Suprapubic skin (tissue), 4 donors: Measurements from ENCODE around the gene KIF6. TPM values are rescaled to one million over a fixed set of nuclear protein-coding genes. Genes with fewer than 3 reads are reported as not detected.

ENCODE experiments used
- DNase-seq, 2 donors: peaks; one replicate each; pipeline ENCODE4 v3.0.0-alpha.2; 2019; ENCODE audit warnings: low spot score in 2 of 2
- H3K27ac ChIP-seq: fragments of 200-600 bp; sonication (generic); one replicate; pipeline ENCODE4 v1.5.1; 2019
- H3K27me3 ChIP-seq: fragments of 200-600 bp; sonication (generic); one replicate; pipeline ENCODE4 v1.5.1; 2019
- H3K36me3 ChIP-seq: fragments of 200-600 bp; sonication (generic); one replicate; pipeline ENCODE4 v1.5.1; 2019
- H3K4me1 ChIP-seq: fragments of 200-600 bp; sonication (generic); one replicate; pipeline ENCODE4 v1.5.1; 2019
- H3K4me3 ChIP-seq: fragments of 200-600 bp; sonication (generic); one replicate; pipeline ENCODE4 v1.5.1; 2019; ENCODE audit warnings: mild to moderate bottlenecking
- H3K9me3 ChIP-seq: fragments of 200-600 bp; sonication (generic); one replicate; pipeline ENCODE4 v1.5.1; 2019
- CTCF ChIP-seq, 2 donors: fragments of 200-600 bp in 1 of 2; fragments of 450-650 bp in 1 of 2; sonication (generic) in 1 of 2; IDR thresholded peaks; one replicate each; pipeline ENCODE4 v1.5.1; 2016 to 2019; ENCODE audit warnings: antibody characterized with exemption in 2 of 2, mild to moderate bottlenecking in 1 of 2, moderate library complexity in 1 of 2
- EP300 ChIP-seq: sonication (generic); formaldehyde crosslinking; IDR thresholded peaks from one replicate; pipeline ENCODE4 v1.6.1; 2017; ENCODE audit warnings: antibody characterized with exemption
- POLR2A ChIP-seq, 2 donors: fragments of 450-650 bp; IDR thresholded peaks; one replicate each; pipeline ENCODE4 v1.6.1; 2017; ENCODE audit warnings: antibody characterized with exemption in 2 of 2, mild to moderate bottlenecking in 2 of 2, moderate library complexity in 2 of 2
- POLR2AphosphoS5 ChIP-seq, 3 donors: sonication (generic); formaldehyde crosslinking; IDR thresholded peaks; one replicate each; pipeline ENCODE4 v1.6.1; 2017; ENCODE audit warnings: antibody characterized with exemption in 3 of 3
- WGBS: methylation state at CpG from one replicate; pipeline ENCODE4 v1.1.5; 2018; 5-methylcytosine and 5-hydroxymethylcytosine counted together
- total RNA-seq, 4 donors: library from RNA; depleted of rRNA; stranded (reverse); fragments of >200 nt; gene quantifications; one replicate each; pipeline ENCODE4 v1.1.0, GENCODE V29; 2016

Gene KIF6, protein sequence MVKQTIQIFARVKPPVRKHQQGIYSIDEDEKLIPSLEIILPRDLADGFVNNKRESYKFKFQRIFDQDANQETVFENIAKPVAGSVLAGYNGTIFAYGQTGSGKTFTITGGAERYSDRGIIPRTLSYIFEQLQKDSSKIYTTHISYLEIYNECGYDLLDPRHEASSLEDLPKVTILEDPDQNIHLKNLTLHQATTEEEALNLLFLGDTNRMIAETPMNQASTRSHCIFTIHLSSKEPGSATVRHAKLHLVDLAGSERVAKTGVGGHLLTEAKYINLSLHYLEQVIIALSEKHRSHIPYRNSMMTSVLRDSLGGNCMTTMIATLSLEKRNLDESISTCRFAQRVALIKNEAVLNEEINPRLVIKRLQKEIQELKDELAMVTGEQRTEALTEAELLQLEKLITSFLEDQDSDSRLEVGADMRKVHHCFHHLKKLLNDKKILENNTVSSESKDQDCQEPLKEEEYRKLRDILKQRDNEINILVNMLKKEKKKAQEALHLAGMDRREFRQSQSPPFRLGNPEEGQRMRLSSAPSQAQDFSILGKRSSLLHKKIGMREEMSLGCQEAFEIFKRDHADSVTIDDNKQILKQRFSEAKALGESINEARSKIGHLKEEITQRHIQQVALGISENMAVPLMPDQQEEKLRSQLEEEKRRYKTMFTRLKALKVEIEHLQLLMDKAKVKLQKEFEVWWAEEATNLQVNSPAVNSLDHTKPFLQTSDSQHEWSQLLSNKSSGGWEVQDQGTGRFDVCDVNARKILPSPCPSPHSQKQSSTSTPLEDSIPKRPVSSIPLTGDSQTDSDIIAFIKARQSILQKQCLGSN
- total RNA-seq: 1 to 10 TPM in 1 of 4 donors, under 1 TPM in 1, not detected in 2; 0.18 to 1.1 TPM

DNA sequence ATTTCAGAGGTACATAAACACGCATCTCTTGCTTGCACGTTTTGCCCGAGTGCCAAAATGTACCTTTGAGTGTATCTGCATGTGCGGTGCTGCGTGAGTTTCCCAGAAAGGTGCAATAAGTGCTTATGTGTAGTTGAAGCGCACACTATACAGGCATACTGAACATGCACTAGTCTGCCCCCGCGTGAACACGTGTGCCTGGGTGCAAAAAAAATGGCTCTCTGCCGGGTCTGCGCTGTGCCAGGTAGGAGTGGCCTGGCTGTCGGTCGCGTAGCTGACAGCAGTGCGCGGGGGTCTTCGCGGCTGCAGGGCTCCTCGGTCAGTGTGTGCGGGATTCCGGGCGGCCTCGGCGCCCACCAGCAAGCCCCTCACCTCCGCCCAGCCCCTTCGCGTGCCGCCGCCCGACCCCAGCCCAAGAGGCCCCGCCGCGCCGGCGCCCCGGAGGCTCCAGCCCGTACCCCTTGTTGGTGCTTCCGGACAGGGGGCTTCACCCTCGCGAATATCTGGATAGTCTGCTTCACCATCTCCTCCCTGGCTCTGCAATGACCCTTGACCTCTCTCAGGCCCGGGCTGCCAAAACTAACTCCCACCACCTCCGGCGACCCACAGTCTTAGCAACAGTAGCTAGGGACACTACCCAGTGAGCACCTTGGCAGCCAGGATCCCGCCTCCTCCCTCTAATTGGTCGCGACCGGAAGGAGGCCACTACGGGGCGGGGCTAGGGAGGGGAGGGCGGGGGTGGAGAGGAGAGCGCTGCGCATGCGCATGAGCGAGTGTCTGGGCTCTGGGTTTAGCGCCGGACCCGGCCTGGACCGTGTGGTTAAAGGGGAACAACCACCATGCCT, at the start of gene KIF6:
Gene KIF6 (minus strand): TSS at position 622 of the 845 bp plus-strand sequence. CDS start 98 bp downstream, at position 524.
- peak; percentile 92 to 94 for DNase-seq
- 7% methylated on average over 29 of the region's 58 CpGs for WGBS
- Histone ChIP-seq H3K4me3 (peak within 1 kb of the TSS; percentile 69), H3K27ac (peak within 1 kb of the TSS; percentile 30), H3K27me3 (no peaks in the 10 kb centered on the region), H3K4me1 (peaks cover 8% of the 10 kb centered on the region), H3K36me3 (no peaks in the 10 kb centered on the region), H3K9me3 (no peaks in the 10 kb centered on the region)
- TF ChIP-seq EP300: no peak
- no peak for TF ChIP-seq POLR2A (IDR thresholded peaks at IDR 0.05)
- TF ChIP-seq CTCF (IDR thresholded peaks at IDR 0.05): no peak
- no peak for TF ChIP-seq POLR2AphosphoS5 (IDR thresholded peaks at IDR 0.05)

DNA sequence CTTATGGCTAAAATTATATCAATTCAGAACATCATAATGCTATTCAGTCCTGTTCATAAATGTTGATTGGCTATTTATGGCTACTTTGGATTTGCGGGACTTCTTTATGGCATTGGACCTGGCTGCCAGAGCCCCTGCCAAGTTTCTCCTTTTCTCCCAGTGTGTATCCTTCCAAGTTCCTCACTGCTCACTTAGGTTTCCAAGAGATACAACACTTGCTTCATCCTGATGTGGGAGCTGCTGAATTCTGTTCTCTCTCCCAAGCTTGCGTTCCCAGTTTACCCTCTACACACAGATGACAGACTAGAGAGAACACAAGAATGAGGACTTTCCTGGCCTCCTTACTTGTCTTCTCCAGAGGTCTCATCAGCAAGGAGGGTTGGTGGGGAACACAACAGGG, 48.6 kb upstream of the KIF6 start:
- H3K27me3 ChIP-seq: no peaks in the 10 kb centered on the region
- 95% methylated on average over 2 of the region's 2 CpGs for WGBS
- no peak overlapping the region for H3K27ac ChIP-seq
- no peaks in the 10 kb centered on the region for H3K36me3 ChIP-seq
- H3K4me3 ChIP-seq: no peak overlapping the region
- TF ChIP-seq POLR2A (IDR thresholded peaks at IDR 0.05) (no peak), POLR2AphosphoS5 (IDR thresholded peaks at IDR 0.05) (no peak), CTCF (IDR thresholded peaks at IDR 0.05) (no peak), EP300 (no peak)
- DNase-seq: no peak
- no peaks in the 10 kb centered on the region for H3K4me1 ChIP-seq
- no peaks in the 10 kb centered on the region for H3K9me3 ChIP-seq

- no peaks in the 10 kb centered on the region for H3K27me3 ChIP-seq
- no peak for DNase-seq
- no peaks in the 10 kb centered on the region for H3K9me3 ChIP-seq
- WGBS: 59% methylated on average over 6 of the region's 6 CpGs
- TF ChIP-seq POLR2AphosphoS5 (IDR thresholded peaks at IDR 0.05) (no peak), EP300 (peak; percentile 27)
- H3K4me3 ChIP-seq: no peak overlapping the region
- no peaks in the 10 kb centered on the region for H3K4me1 ChIP-seq
- no peaks in the 10 kb centered on the region for H3K36me3 ChIP-seq
- H3K27ac ChIP-seq: no peak overlapping the region
Measured at GRCh38 chr6:39772559-39773273, 47.5 kb upstream of the KIF6 start.

DNA sequence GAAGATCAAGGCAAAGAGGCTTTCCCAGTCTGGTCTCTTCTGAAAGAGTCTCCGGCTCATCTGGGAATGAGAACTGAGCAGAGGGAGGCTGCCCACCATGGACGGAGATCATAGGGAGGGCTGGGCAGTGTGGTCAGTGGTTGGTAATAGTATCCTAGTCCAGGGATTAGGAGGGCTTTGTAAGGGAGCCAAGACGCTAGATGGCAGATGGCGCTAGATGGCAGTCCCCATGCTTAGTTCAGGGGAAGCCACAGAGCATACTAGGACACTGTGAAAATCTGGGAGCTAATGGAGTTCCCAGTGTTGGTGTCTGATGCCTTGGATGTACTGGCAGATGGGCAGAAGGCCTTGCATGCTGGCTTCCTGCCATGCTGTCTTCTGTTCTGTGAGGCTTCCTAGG, 45.2 kb upstream of the KIF6 start:
- Histone ChIP-seq H3K36me3 (no peaks in the 10 kb centered on the region), H3K27ac (no peak overlapping the region), H3K27me3 (no peaks in the 10 kb centered on the region), H3K4me1 (no peaks in the 10 kb centered on the region), H3K4me3 (no peak overlapping the region), H3K9me3 (no peaks in the 10 kb centered on the region)
- DNase-seq: no peak
- 91% methylated on average over 4 of the region's 4 CpGs for WGBS
- TF ChIP-seq CTCF (IDR thresholded peaks at IDR 0.05): no peak
- no peak for TF ChIP-seq EP300
- TF ChIP-seq POLR2A (IDR thresholded peaks at IDR 0.05): no peak
- no peak for TF ChIP-seq POLR2AphosphoS5 (IDR thresholded peaks at IDR 0.05)

DNA sequence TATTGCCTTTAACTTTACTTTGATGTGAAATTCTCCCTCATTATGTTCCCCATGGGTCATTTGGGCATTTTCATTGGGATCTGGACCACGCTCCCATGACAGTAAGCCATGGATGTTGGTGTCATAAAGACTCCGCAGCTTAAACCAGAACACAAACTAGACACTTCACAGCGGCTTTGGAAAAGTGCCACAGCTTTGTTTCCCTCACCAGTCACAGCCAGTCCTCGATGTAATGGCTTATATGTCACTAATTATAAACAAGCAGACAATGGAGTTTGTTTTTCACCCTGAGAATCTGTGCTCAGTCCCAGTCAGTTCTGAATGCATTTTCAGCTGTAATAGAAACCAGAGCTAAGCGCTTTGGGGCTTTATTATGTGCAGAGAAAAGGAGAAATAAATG, 43.8 kb upstream of the KIF6 start:
- DNase-seq: no peak
- H3K9me3 ChIP-seq: no peaks in the 10 kb centered on the region
- H3K4me1 ChIP-seq: no peaks in the 10 kb centered on the region
- H3K36me3 ChIP-seq: no peaks in the 10 kb centered on the region
- no peak overlapping the region for H3K4me3 ChIP-seq
- no peak overlapping the region for H3K27ac ChIP-seq
- TF ChIP-seq POLR2A (IDR thresholded peaks at IDR 0.05) (no peak), EP300 (no peak), CTCF (IDR thresholded peaks at IDR 0.05) (no peak), POLR2AphosphoS5 (IDR thresholded peaks at IDR 0.05) (no peak)
- 78% methylated on average over 5 of the region's 5 CpGs for WGBS
- H3K27me3 ChIP-seq: no peaks in the 10 kb centered on the region
